Lower leg skin (tissue), 4 donors: Measurements from ENCODE around the gene TSC2. TPM values are rescaled to one million over a fixed set of nuclear protein-coding genes. Genes with fewer than 3 reads are reported as not detected.

ENCODE experiments used
- DNase-seq, 2 donors: peaks; one replicate each; pipeline ENCODE4 v3.0.0-alpha.2; 2019; ENCODE audit warnings: low spot score in 2 of 2
- H3K4me3 ChIP-seq: fragments of 200-600 bp; sonication (generic); 2 replicates; pipeline ENCODE4 v1.5.1; 2017; ENCODE audit warnings: mild to moderate bottlenecking, low read depth; ENCODE audit not compliant: poor library complexity, severe bottlenecking
- CTCF ChIP-seq, 3 donors: fragments of 450-650 bp; IDR thresholded peaks; one replicate each; pipeline ENCODE4 v1.5.1; 2016; ENCODE audit warnings: antibody characterized with exemption in 3 of 3, mild to moderate bottlenecking in 3 of 3, moderate library complexity in 2 of 3
- POLR2A ChIP-seq, 2 donors: fragments of 450-650 bp; IDR thresholded peaks; one replicate each; pipeline ENCODE4 v1.6.1; 2016 to 2017; ENCODE audit warnings: antibody characterized with exemption in 2 of 2, mild to moderate bottlenecking in 1 of 2, moderate library complexity in 1 of 2
- WGBS, 2 donors: methylation state at CpG; one replicate each; pipeline ENCODE4 v1.1.5; 2018; 5-methylcytosine and 5-hydroxymethylcytosine counted together
- intact Hi-C: fragments of 100-400 bp; cut with DNase I; formaldehyde crosslinking; loops from one replicate; pipeline ENCODE4 v1.15.0; 2023; ENCODE audit warnings: low total_unique reads
- total RNA-seq, 4 donors: library from RNA; depleted of rRNA; stranded (reverse); fragments of >200 nt; gene quantifications; one replicate each; pipeline ENCODE4 v1.1.0, GENCODE V29; 2016

The TSC2 gene
- total RNA-seq, 4 donors from 2014 or later, result 56.7 to 130 (median 65.1) TPM

DNA sequence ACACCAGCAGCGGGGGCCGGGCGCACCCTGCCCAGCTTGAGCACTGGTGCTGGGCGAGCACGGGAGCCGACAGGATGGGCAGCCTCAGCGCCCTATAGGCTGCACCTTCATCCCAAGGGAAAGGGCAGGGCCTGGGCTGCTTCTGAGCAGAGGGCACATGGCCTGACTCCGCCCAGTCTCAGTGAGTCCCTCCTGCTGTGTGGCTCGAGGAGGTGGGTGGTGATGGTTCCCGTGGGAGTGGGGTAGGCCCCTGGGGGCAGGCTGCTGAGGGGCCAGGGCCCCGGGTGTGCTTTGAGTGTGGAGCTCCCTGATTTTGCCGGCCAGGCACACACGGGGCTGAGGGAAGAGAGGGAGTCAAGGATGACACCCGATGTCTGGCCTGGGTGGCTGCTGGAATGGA lies 37.9 kb downstream of the TSC2 start:
- intact Hi-C loops, result loop anchor here (10.0 kb wide), 1 partner anchor 51 kb away; no protein-coding TSS in a partner anchor
- no peak for TF ChIP-seq POLR2A (IDR thresholded peaks at IDR 0.05)
- no peak for TF ChIP-seq CTCF (IDR thresholded peaks at IDR 0.05)
- no peak overlapping the region for H3K4me3 ChIP-seq
- 54 to 58% methylated on average over 13 to 14 of the region's 14 CpGs for WGBS, 2 donors
- no peak for DNase-seq

- DNase-seq, result no peak
- 62 to 70% methylated on average over 23 to 27 of the region's 27 CpGs for WGBS, 2 donors
- intact Hi-C loops, result loop anchor here (10.0 kb wide), 1 partner anchor 51 kb away; no protein-coding TSS in a partner anchor
- H3K4me3 ChIP-seq, result no peak overlapping the region
- TF ChIP-seq CTCF (IDR thresholded peaks at IDR 0.05) (no peak), POLR2A (IDR thresholded peaks at IDR 0.05) (no peak)
Observed at GRCh38 chr16:2086106-2086742, 38.4 kb downstream of the TSC2 start.

GRCh38 chr16:2086812-2087747 lies 39.3 kb downstream of the TSC2 start:
- H3K4me3 ChIP-seq, result no peak overlapping the region
- intact Hi-C loops, result loop anchor here (10.0 kb wide), 1 partner anchor 52 kb away; no protein-coding TSS in a partner anchor
- WGBS, 2 donors, result 79 to 81% methylated on average over 18 to 29 of the region's 30 CpGs
- no peak for DNase-seq
- no peak for TF ChIP-seq POLR2A (IDR thresholded peaks at IDR 0.05)

- TF ChIP-seq POLR2A (IDR thresholded peaks at IDR 0.05) (no peak), CTCF (IDR thresholded peaks at IDR 0.05) (no peak)
- 74 to 83% methylated on average over 28 to 36 of the region's 41 CpGs for WGBS, 2 donors
- DNase-seq, result no peak
- no peak overlapping the region for H3K4me3 ChIP-seq
- intact Hi-C loops, result loop anchor here (10.0 kb wide), 1 partner anchor 53 kb away; no protein-coding TSS in a partner anchor
Observed at GRCh38 chr16:2087748-2088631, 40.2 kb downstream of the TSC2 start.

- DNase-seq, result no peak
- TF ChIP-seq POLR2A (IDR thresholded peaks at IDR 0.05) (no peak), CTCF (IDR thresholded peaks at IDR 0.05) (no peak)
- H3K4me3 ChIP-seq, result no peak overlapping the region
- 48 to 68% methylated on average over 18 to 20 of the region's 20 CpGs for WGBS, 2 donors
- intact Hi-C loops, result loop anchor here (10.0 kb wide), 1 partner anchor 54 kb away; no protein-coding TSS in a partner anchor
Observed at GRCh38 chr16:2088759-2089358, 41.1 kb downstream of the TSC2 start.
